GM18502 (cell line): ENCODE results near the gene PLA2G15.

Experiments used
- ATAC-seq: cut with Tn5 transposase; IDR thresholded peaks from one replicate; pipeline ENCODE4 v1.9.1; 2021; ENCODE audit warnings: mild to moderate bottlenecking; ENCODE audit not compliant: unreplicated experiment, poor library complexity

PLA2G15 gene

GRCh38 chr16:68231384-68232136 is 13.6 kb upstream of the PLA2G15 start:
- ATAC-seq: no peak

- no peak for ATAC-seq
Observed at GRCh38 chr16:68232335-68232734, 12.8 kb upstream of the PLA2G15 start.

- ATAC-seq: no peak
Observed at GRCh38 chr16:68233085-68233834, 11.9 kb upstream of the PLA2G15 start.

- no peak for ATAC-seq
Observed at GRCh38 chr16:68233835-68234187, 11.4 kb upstream of the PLA2G15 start.

- no peak for ATAC-seq
Observed at GRCh38 chr16:68234188-68235107, 10.7 kb upstream of the PLA2G15 start.

GRCh38 chr16:68235108-68235886 is 9.9 kb upstream of the PLA2G15 start:
- ATAC-seq: no peak

- no peak for ATAC-seq
Observed at GRCh38 chr16:68235887-68236136, 9.4 kb upstream of the PLA2G15 start, which contains the start of gene ESRP2. Gene ESRP2 (minus strand): TSS chr16:68236127. CDS start chr16:68236045, 82 bp downstream.

- ATAC-seq: no peak
Observed at GRCh38 chr16:68236137-68236825, 8.9 kb upstream of the PLA2G15 start.

GRCh38 chr16:68236826-68237242 is 8.3 kb upstream of the PLA2G15 start:
- ATAC-seq: no peak

GRCh38 chr16:68237243-68238028 is 7.7 kb upstream of the PLA2G15 start:
- peak; percentile 80 for ATAC-seq

- ATAC-seq: no peak
Observed at GRCh38 chr16:68238029-68238345, 7.2 kb upstream of the PLA2G15 start.

GRCh38 chr16:68242085-68242484 is 3.1 kb upstream of the PLA2G15 start:
- ATAC-seq: no peak

- no peak for ATAC-seq
Observed at GRCh38 chr16:68242926-68243858, 2.0 kb upstream of the PLA2G15 start.

GRCh38 chr16:68244481-68244902 is 681 bp upstream of the PLA2G15 start:
- ATAC-seq: peak; percentile 1

- no peak for ATAC-seq
Observed at GRCh38 chr16:68246121-68246520, 948 bp downstream of the PLA2G15 start.

GRCh38 chr16:68246666-68247065 is 1.5 kb downstream of the PLA2G15 start:
- ATAC-seq: no peak

GRCh38 chr16:68247400-68247799 is 2.2 kb downstream of the PLA2G15 start:
- no peak for ATAC-seq

GRCh38 chr16:68247932-68248331 is 2.8 kb downstream of the PLA2G15 start:
- no peak for ATAC-seq
